GM19240 (cell line): ENCODE data around the gene C2CD4A.

Experiments used
- DNase-seq: peaks from one replicate; pipeline ENCODE4 v3.0.0; 2011; ENCODE audit warnings: low spot score; ENCODE audit not compliant: insufficient read length

Gene C2CD4A

GRCh38 chr15:62103431-62103830 lies 36.7 kb downstream of the C2CD4A start:
- no peak for DNase-seq

DNA sequence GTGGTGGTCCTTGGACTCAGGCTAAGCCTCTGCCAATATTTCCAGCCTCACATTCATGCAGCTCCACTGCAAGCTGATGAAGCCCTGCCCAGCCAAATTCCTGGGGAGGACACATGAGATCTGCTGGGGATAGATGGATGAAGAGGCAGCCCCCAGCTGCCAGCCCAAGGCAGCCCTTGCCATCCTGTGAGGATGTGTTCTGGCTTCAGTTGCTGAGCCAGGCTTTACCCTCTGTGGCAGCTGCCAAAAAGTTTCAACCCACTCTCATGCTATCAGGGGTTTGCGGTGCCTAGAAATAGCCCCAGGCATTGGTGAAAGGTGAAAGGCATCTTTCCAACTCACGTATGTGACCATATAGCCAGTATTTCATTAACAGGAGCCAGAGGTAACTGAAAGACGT lies 37.6 kb downstream of the C2CD4A start:
- no peak for DNase-seq

GRCh38 chr15:62104846-62105245 lies 38.1 kb downstream of the C2CD4A start:
- no peak for DNase-seq

DNA sequence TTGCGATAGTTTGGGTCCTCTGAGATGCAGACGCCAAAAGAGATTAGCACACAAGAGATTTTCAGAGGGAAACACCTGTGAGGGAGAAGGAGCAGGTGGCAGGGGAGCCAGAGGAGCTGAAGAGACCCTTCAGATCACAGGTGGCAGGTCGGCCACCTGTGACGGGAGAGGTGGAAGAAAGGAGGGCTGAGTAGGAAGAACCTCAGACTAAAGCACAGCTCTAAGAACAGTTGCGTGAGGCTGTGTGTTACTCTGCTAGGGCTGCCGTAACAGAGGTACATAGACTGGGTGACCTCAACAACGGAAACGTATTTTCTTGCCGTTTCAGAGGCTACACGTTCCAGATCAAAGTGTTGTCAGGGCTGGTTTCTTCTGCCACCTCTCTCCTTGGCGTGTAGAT lies 38.5 kb downstream of the C2CD4A start:
- no peak for DNase-seq

DNA sequence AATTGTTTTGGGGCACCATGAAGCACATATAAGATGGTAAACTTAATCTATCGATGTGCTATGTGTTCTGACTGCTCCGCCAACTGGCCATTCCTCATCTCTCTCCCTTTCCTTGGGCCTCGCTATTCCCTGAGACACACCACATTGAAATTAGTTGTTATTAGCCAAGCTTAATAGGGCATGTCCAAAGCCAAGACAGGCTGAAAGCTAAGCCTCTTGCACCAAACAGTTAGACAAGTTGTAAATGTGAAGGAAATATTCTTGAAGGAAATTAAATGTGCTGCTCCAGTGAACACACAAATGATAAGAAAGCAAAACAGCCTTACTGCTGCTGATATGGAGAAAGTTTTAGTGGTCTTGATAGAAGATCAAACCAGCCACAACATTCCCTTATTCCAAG lies 39.3 kb downstream of the C2CD4A start:
- no peak for DNase-seq

GRCh38 chr15:62107571-62108121 lies 40.9 kb downstream of the C2CD4A start:
- DNase-seq, result no peak

- no peak for DNase-seq
Measured at GRCh38 chr15:62108411-62108810, 41.6 kb downstream of the C2CD4A start.

GRCh38 chr15:62109437-62109836 lies 42.7 kb downstream of the C2CD4A start:
- no peak for DNase-seq

- DNase-seq, result no peak
Measured at GRCh38 chr15:62109982-62110851, 43.4 kb downstream of the C2CD4A start.

DNA sequence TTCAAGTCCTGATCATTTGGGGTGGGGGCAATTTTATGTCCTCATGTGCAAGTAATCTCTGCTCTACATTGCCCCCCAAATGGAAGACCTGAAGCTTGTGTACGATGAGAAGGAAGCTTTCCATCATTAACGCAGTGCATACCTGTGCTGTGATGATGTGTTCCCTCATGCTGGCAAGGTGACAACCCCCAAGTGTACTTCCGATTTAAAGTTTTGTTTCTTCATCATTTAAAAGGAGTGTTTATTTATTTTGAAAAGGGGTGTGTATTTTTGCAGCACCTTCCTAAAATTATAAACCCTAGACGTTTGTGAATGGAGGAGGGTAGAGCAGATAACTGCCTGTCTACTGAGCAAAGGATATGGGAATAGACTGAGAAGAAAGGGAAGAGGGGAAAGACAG lies 45.3 kb downstream of the C2CD4A start:
- no peak for DNase-seq

DNA sequence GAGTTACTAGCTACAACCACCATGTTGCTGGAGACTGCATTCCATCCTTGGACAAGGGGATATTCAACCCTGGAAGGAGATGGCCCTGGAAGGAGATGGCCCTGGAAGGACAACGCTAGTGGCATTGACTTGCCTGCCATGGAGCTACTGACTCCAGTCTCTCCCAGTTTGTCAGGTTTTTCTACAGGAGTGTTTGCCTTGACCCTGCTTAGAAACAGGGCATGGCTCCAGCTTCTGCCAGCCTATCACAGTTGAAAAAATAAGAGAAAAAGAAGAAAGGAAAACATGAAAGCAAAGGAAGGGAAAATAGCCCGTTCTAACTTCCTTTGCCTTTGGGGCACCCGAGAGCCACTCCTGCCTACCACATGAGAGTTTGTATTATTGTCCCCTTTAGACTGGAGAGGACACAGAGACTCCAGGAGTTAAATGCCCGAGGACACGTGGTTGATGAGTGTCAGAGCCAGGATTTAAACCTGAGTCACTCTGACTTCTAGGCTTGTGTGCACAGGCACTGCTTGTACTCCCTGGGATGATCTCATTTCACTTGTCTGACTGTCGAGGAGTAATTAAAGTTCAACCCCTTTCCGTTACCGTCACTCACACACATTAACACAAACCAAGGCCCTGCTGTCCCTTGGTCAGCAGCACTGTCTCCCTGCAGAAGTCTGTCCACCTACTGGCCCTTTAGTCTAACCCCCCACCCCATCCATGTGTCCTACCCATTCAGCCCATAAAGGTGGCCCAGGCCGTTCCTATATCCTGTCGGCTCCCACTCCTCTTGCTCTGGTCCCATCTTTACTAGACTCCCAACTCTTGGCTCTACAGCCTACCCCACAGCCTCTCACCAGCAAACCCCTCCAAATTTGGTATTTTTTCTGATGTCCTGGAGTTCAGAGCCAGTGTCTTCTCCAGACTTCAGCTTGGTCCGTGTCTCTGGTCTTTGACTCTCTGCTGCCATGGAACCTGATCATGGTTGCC lies 46.1 kb downstream of the C2CD4A start:
- DNase-seq, result no peak

DNA sequence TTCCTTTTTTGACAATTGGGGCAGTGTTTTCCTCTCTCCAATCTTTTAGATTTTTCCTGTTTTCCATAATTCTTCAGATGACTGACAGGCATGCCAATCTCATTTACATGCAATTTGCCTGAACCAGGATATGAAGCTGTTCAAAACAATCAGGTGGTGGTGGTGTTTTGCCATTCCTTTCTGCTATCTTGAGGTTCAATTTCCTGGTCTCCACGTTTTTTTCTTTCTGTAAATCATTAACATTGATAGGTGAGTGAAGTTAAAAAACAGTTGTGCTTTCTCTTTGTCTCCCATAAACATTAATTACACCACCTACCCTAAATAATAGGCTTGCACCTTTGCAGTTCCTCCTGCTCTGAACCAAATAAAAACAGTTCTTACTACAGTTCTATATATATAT lies 49.1 kb downstream of the C2CD4A start:
- no peak for DNase-seq

DNA sequence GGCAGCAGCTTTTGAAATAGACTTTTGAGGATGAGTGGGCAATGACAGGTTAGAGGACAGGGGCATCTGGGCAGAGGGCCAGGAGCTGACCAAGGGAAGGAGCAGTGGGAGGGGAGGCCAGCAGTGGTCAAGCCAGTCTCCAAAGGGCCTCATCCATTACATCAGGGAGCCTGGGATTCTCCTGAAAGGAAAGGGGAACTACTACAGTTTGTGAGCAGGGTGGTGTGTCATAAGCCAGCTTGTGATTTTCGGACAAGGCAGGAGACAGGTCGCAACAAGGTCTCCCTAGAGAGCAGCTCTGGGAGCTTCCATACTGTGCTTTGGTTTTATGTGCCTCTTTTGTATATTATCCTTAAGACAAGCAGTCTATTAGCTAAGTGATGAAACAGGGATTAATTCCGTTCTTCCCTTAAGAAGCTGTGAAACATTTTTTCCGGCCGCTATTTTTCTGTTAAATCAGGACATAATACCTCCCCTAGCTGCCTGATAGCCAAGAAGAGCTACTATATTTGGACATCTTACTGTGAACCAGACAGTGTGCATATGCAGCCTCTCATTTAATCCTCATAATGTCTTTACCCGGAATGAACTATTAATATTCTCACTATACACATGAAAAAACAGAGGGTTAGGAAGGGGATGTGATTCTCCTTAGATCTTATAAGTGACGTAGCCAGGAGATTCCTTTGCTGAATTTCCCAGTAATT lies 51.9 kb downstream of the C2CD4A start:
- no peak for DNase-seq

DNA sequence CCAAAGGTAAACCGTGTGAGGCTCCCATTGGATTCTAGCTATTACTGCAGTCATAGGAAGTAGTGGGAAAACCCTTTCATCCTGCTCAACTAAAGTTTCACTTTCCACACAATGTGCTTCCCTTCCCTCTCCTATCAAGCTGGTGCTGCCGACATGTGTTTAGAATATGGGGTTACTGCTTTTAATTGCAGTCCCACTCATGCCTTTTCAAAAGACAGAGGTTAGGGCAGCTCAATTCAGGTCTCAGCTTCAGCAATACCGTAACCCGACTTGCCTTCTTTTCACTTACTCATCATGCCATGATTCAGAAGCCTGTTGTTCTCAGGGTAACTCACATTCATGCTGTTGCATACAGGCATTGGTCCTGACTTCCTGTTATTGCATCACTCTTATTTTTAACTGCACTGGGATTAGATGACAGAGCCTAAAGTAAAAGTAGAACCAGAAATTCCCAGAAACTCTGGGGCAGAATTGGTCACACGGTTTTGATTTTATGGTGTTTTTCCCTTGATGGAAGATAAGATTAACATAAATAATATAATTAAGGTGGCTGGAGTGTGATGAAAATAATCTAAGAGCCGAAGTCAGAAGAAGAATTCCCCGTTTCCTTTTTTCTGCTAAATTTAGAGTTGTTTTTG lies 52.6 kb downstream of the C2CD4A start:
- no peak for DNase-seq

DNA sequence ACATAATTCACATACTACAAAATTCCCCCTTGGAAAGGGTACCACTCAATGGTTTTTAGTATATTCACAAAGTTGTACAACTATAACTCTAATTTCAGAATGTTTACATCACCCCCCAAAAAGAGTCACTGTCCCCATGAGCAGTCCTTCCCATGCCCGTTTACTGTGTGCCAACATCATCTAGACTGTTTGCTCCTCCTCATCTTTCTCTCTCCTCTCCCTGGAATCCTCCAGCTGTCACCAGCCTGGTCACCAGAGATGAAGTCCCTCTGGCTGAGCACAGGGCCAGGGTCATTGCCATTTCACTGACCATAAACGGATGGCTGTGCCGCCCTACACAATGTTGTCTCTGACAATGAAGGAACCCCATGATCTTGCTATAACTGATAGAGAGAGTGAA lies 53.1 kb downstream of the C2CD4A start:
- DNase-seq, result no peak
